GM10266 (cell line): ENCODE data around the gene ADAMTS1.

Source experiments
- DNase-seq: peaks from one replicate; pipeline ENCODE4 v3.0.0; 2012; ENCODE audit errors: extremely low spot score
- CTCF ChIP-seq: IDR thresholded peaks from 2 replicates; pipeline ENCODE4 v1.5.1; 2012; ENCODE audit warnings: mild to moderate bottlenecking, low read depth; ENCODE audit not compliant: control insufficient read depth, insufficient read depth; ENCODE audit errors: missing control alignments

The ADAMTS1 gene

DNA sequence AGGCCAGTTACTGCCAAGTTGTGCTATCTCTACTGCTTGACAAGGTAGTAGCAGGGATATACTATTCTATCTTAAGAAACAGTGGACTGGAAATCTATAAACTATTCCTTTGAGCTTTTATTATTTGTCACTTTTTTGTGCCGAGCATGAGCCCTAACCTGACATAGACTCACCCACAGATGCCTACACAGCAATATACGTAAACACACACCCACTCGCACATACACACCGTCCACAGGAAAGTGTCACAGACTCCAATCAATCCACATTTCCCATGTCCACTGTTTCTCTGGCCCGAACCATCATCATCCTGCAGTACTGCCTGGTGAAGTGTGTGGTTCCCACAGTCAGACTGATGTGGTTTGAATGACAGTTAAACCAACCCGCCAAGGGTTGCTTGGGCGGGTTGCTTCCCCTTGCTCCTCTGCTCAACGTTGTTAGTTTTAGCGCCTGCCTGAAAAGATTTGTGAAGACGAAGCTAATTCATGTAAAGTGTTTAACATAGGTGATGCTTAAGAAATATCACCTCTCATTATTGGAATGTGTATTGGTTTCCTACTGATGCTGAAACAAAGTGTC, 47.2 kb downstream of the ADAMTS1 start:
- TF ChIP-seq CTCF: no peak
- no peak for DNase-seq

DNA sequence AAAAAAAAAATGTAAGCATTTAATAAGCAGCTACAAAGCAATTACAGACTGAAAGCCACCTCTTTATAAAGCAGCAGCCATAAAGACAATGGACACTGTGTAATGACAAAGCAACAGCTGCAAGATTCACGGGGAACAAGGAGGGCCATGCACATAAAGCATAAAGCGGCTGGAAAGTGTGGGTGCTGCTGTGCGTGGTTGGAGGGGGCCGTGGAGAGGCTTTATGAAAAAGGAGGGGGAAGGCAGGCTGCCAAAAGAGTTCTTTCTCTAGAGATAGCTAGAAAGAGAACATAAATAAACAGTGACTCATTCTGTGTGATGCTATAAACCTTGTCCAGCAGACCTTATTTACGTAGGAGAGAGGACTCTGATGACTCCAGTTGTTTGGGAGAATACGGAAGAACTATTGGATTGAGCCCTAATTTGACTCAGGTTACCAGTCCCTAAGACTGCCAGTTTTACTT, 49.3 kb downstream of the ADAMTS1 start:
- TF ChIP-seq CTCF: no peak
- no peak for DNase-seq

DNA sequence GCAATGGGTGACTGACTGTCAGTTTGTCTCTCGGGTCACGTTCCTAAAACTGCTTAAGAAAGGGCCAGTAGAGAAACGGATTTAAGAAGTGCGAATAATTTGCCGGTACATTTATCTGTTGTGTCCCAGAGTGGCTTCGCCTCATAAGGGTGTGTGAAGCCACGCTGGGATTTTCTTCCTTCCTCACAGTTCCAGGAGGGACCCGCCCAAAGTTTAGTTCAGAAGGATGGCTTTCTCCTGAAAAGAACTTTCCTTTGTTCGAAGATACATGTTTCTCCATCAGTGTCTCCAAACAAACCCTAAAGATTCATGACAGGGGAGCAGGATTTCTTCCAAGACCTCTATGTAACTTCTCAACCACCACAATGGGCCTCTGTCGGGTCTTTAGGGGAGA, 49.8 kb downstream of the ADAMTS1 start:
- no peak for DNase-seq
- TF ChIP-seq CTCF: no peak

- no peak for TF ChIP-seq CTCF
- no peak for DNase-seq
Observed at GRCh38 chr21:26794597-26795411, 50.4 kb downstream of the ADAMTS1 start.

GRCh38 chr21:26790296-26790695, 54.9 kb downstream of the ADAMTS1 start:
- TF ChIP-seq CTCF: no peak
- DNase-seq: no peak

GRCh38 chr21:26788790-26789189, 56.4 kb downstream of the ADAMTS1 start:
- TF ChIP-seq CTCF: no peak
- no peak for DNase-seq
